Activated naive CD4-positive, alpha-beta T cell treated with anti-CD3 and anti-CD28 coated beads, Interleukin-2, amount 10 ng/mL, durations not matched to agents 7 days and 5 days (primary cell): Measurements from ENCODE around the gene MRPL9.
"Not testable (repeated sequence)": the region's sequence is repeated elsewhere in the genome, so short reads cannot be mapped to it uniquely, and the experiment has no call there.

ENCODE experiments used
- CTCF ChIA-PET: fragments of 350-600 bp; sonication (Branson Sonifier 250); formaldehyde crosslinking; loops from one replicate; lab custom pipeline; 2021; ENCODE audit warnings: antibody characterized with exemption; lab: Charles Lee
- DNase-seq: peaks from one replicate; pipeline ENCODE4 v3.0.0-alpha.2; 2020
- H3K27ac Mint-ChIP-seq: one replicate; pipeline ENCODE4 v1.8.0; 2021; ENCODE audit warnings: mild to moderate bottlenecking, moderate library complexity, mixed read lengths
- H3K27me3 Mint-ChIP-seq: one replicate; pipeline ENCODE4 v1.8.0; 2021; ENCODE audit warnings: mild to moderate bottlenecking, mixed read lengths
- H3K36me3 Mint-ChIP-seq: one replicate; pipeline ENCODE4 v1.8.0; 2021; ENCODE audit warnings: mixed read lengths
- H3K4me1 Mint-ChIP-seq: one replicate; pipeline ENCODE4 v1.8.0; 2021; ENCODE audit warnings: mixed read lengths
- H3K4me3 Mint-ChIP-seq: one replicate; pipeline ENCODE4 v1.8.0; 2021; ENCODE audit warnings: mild to moderate bottlenecking, moderate library complexity, mixed read lengths
- H3K9me3 Mint-ChIP-seq: one replicate; pipeline ENCODE4 v1.8.0; 2021; ENCODE audit warnings: mixed read lengths

The MRPL9 gene

GRCh38 chr1:151775894-151776664 lies 12.8 kb upstream of the MRPL9 start:
- no peak for DNase-seq
- Mint-ChIP-seq H3K36me3 (peaks cover 6% of the 10 kb centered on the region), H3K27ac (no peak overlapping the region), H3K9me3 (no peaks in the 10 kb centered on the region), H3K27me3 (no peaks in the 10 kb centered on the region), H3K4me1 (no peaks in the 10 kb centered on the region), H3K4me3 (no peak overlapping the region)
- CTCF ChIA-PET: no interaction called here

GRCh38 chr1:151774256-151774922 lies 11.1 kb upstream of the MRPL9 start:
- H3K4me1 Mint-ChIP-seq: no peaks in the 10 kb centered on the region

GRCh38 chr1:151773702-151774101 lies 10.4 kb upstream of the MRPL9 start:
- CTCF ChIA-PET: no interaction called here
- Mint-ChIP-seq H3K27ac (no peak overlapping the region), H3K27me3 (no peaks in the 10 kb centered on the region), H3K4me3 (no peak overlapping the region), H3K36me3 (peaks cover 6% of the 10 kb centered on the region), H3K4me1 (peaks cover under 1% of the 10 kb centered on the region), H3K9me3 (no peaks in the 10 kb centered on the region)
- no peak for DNase-seq

More at GRCh38 chr1:151774256-151774922, 11.1 kb upstream of the MRPL9 start:
- Mint-ChIP-seq H3K27ac (no peak overlapping the region), H3K4me3 (no peak overlapping the region), H3K36me3 (peaks cover 6% of the 10 kb centered on the region), H3K27me3 (no peaks in the 10 kb centered on the region), H3K9me3 (no peaks in the 10 kb centered on the region)
- CTCF ChIA-PET: no interaction called here
- no peak for DNase-seq

GRCh38 chr1:151769270-151769669 lies 6.0 kb upstream of the MRPL9 start:
- H3K27ac Mint-ChIP-seq, H3K27me3 Mint-ChIP-seq, H3K9me3 Mint-ChIP-seq, H3K4me3 Mint-ChIP-seq, DNase-seq, H3K36me3 Mint-ChIP-seq, CTCF ChIA-PET: not testable (repeated sequence)
- peaks cover 22% of the 10 kb centered on the region for H3K4me1 Mint-ChIP-seq

GRCh38 chr1:151768351-151769066 lies 5.2 kb upstream of the MRPL9 start:
- H3K36me3 Mint-ChIP-seq, DNase-seq, H3K27ac Mint-ChIP-seq, H3K4me3 Mint-ChIP-seq, H3K27me3 Mint-ChIP-seq, H3K9me3 Mint-ChIP-seq: not testable (repeated sequence)
- CTCF ChIA-PET: interaction anchor here (1.0 kb wide), 1 partner anchor 108 kb away, joined by 3 read pairs; no protein-coding TSS in a partner anchor
- peaks cover 29% of the 10 kb centered on the region for H3K4me1 Mint-ChIP-seq

- CTCF ChIA-PET: interaction anchor here (0.9 to 1.3 kb wide), 3 partner anchors 26 to 72 kb away, joined by 3 to 6 read pairs (median 3); partner anchors contain the start of gene TDRKH
- H3K4me1 Mint-ChIP-seq: peaks cover 50% of the 10 kb centered on the region
- peaks cover 27% of the 10 kb centered on the region for H3K36me3 Mint-ChIP-seq
- no peaks in the 10 kb centered on the region for H3K9me3 Mint-ChIP-seq
- H3K27me3 Mint-ChIP-seq: no peaks in the 10 kb centered on the region
- H3K27ac Mint-ChIP-seq: peak overlapping the region; percentile 95
- DNase-seq: no peak
- H3K4me3 Mint-ChIP-seq: peak overlapping the region; percentile 81
Observed at GRCh38 chr1:151763990-151764389, 694 bp upstream of the MRPL9 start.

GRCh38 chr1:151760597-151761385 lies 2.5 kb downstream of the MRPL9 start:
- CTCF ChIA-PET: no interaction called here
- peaks cover 46% of the 10 kb centered on the region for H3K4me1 Mint-ChIP-seq
- peak overlapping the region; percentile 15 for H3K4me3 Mint-ChIP-seq
- peaks cover 37% of the 10 kb centered on the region for H3K36me3 Mint-ChIP-seq
- no peaks in the 10 kb centered on the region for H3K9me3 Mint-ChIP-seq
- no peak for DNase-seq
- peak overlapping the region; percentile 33 for H3K27ac Mint-ChIP-seq
- no peaks in the 10 kb centered on the region for H3K27me3 Mint-ChIP-seq

GRCh38 chr1:151759241-151759640 lies 4.1 kb downstream of the MRPL9 start:
- Mint-ChIP-seq H3K4me1 (peaks cover 34% of the 10 kb centered on the region), H3K36me3 (peaks cover 37% of the 10 kb centered on the region), H3K27me3 (no peaks in the 10 kb centered on the region), H3K27ac (no peak overlapping the region), H3K9me3 (no peaks in the 10 kb centered on the region), H3K4me3 (no peak overlapping the region)
- CTCF ChIA-PET: no interaction called here
- no peak for DNase-seq

GRCh38 chr1:151756291-151756690 lies 7.0 kb downstream of the MRPL9 start:
- CTCF ChIA-PET: interaction anchor here (0.8 to 1.3 kb wide), 2 partner anchors 22 to 80 kb away, joined by 3 read pairs; no protein-coding TSS in a partner anchor
- no peaks in the 10 kb centered on the region for H3K9me3 Mint-ChIP-seq
- H3K27me3 Mint-ChIP-seq: no peaks in the 10 kb centered on the region
- DNase-seq: no peak
- H3K4me1 Mint-ChIP-seq: peaks cover 11% of the 10 kb centered on the region
- peaks cover 27% of the 10 kb centered on the region for H3K36me3 Mint-ChIP-seq
- H3K4me3 Mint-ChIP-seq: no peak overlapping the region
- H3K27ac Mint-ChIP-seq: no peak overlapping the region

- Mint-ChIP-seq H3K27me3 (peaks cover 40% of the 10 kb centered on the region), H3K36me3 (no peaks in the 10 kb centered on the region), H3K4me3 (no peak overlapping the region), H3K4me1 (peaks cover 5% of the 10 kb centered on the region), H3K27ac (no peak overlapping the region), H3K9me3 (peaks cover 17% of the 10 kb centered on the region)
- CTCF ChIA-PET: interaction anchor here (1.5 kb wide), 1 partner anchor 208 kb away, joined by 4 read pairs; no protein-coding TSS in a partner anchor
- no peak for DNase-seq
Observed at GRCh38 chr1:151741516-151741915, 21.8 kb downstream of the MRPL9 start.

- H3K4me1 Mint-ChIP-seq: peaks cover 5% of the 10 kb centered on the region
- peaks cover 33% of the 10 kb centered on the region for H3K27me3 Mint-ChIP-seq
- H3K36me3 Mint-ChIP-seq: no peaks in the 10 kb centered on the region
- H3K9me3 Mint-ChIP-seq: peaks cover 17% of the 10 kb centered on the region
- no peak overlapping the region for H3K27ac Mint-ChIP-seq
- no peak overlapping the region for H3K4me3 Mint-ChIP-seq
- no peak for DNase-seq
- CTCF ChIA-PET: interaction anchor here (0.8 to 1.5 kb wide), 2 partner anchors 146 to 206 kb away, joined by 3 to 4 read pairs; no protein-coding TSS in a partner anchor
Observed at GRCh38 chr1:151739590-151740355, 23.5 kb downstream of the MRPL9 start.

- Mint-ChIP-seq H3K27ac (no peak overlapping the region), H3K4me3 (no peak overlapping the region), H3K27me3 (peaks cover 32% of the 10 kb centered on the region), H3K36me3 (no peaks in the 10 kb centered on the region), H3K9me3 (peaks cover 17% of the 10 kb centered on the region), H3K4me1 (peaks cover 5% of the 10 kb centered on the region)
- DNase-seq: no peak
- CTCF ChIA-PET: no interaction called here
Observed at GRCh38 chr1:151737479-151737878, 25.8 kb downstream of the MRPL9 start.

GRCh38 chr1:151737026-151737425 lies 26.3 kb downstream of the MRPL9 start:
- Mint-ChIP-seq H3K9me3 (peaks cover 17% of the 10 kb centered on the region), H3K27me3 (peaks cover 28% of the 10 kb centered on the region), H3K36me3 (no peaks in the 10 kb centered on the region), H3K4me3 (no peak overlapping the region), H3K27ac (no peak overlapping the region), H3K4me1 (peaks cover 5% of the 10 kb centered on the region)
- CTCF ChIA-PET: no interaction called here
- no peak for DNase-seq
